ENCODE measurements around the gene ARNT2. TPM values are rescaled to one million over a fixed set of nuclear protein-coding genes. Genes with fewer than 3 reads are reported as not detected.

ARNT2 gene
- total RNA-seq, 2 experiments from 2014 or later: 0.34 TPM; not detected in 1

DNA sequence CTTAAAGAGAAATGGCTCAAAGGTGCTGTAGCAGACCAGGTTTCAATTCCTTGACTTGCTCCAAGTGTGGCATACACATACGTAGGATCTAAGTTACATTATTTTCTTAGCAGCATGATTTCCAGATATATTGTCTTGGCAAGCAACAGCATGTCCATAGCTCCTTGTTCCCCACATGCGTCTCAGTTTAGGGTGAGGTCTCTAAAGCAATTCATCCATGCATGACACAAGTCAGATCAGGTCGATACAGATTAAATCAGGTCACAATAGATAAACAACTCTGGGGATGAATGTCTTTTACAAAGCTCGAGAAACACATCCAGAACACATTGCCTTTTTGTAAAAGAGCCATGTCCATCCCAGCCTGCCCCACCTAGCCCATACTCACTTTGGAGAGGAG is 182.0 kb downstream of the ARNT2 start:
- ATAC-seq: no peak
- intact Hi-C loops (cut with micrococcal nuclease): no loop called here
- no peak overlapping the region for H3K27ac Mint-ChIP-seq
- no peak for TF ChIP-seq CTCF (IDR thresholded peaks at IDR 0.05)
- ChIA-PET CTCF (interaction anchor here (1.1 kb wide), 1 partner anchor 190 kb away, joined by 4 read pairs; no protein-coding TSS in a partner anchor), POLR2A (no interaction called here)
- H3K9me3 Mint-ChIP-seq: no peaks in the 10 kb centered on the region
- no peak overlapping the region for H3K4me3 Mint-ChIP-seq
- H3K36me3 Mint-ChIP-seq (ENCODE audit: low read depth): no peaks in the 10 kb centered on the region
- no peaks in the 10 kb centered on the region for H3K4me1 Mint-ChIP-seq (ENCODE audit: low read depth)
- DNase-seq: no peak
- H3K27me3 Mint-ChIP-seq: peaks cover 3% of the 10 kb centered on the region

- ATAC-seq: no peak
- POLR2A ChIA-PET: no interaction called here
- intact Hi-C loops (cut with micrococcal nuclease): no loop called here
These were observed 182.8 kb downstream of the ARNT2 start for GRCh38 chr15:80587007-80587406.

DNA sequence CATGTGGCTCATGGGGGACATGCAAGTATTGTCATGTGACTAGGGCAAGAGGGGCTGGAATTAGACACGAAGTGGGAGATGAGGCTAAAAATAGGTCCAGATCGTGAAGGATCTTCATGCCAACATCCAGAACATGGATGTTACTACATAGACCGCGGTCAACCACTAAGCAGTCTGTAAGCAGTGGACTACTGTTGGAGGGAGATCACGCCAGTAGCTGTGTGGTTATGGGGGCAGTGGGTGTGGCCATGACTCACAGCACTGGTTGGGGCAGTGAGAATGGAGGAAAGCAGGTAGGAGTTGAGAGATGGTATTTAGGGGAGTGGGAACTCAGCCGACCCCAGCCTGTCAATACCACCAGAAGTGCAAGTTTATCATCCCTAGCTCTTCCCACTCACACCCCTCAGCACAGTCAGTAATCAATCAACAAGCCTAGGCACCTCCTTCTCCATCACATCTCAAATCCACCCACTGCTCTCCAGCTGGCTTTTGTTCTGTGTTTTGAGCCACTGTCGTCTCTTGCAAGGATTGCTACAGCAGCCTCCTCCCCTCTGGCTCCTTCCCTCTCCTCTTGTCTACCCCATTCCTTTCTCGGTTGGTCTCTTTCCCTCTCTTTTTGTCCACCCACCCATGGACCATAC is 183.8 kb downstream of the ARNT2 start:
- TF ChIP-seq CTCF (IDR thresholded peaks at IDR 0.05): no peak
- no peak overlapping the region for H3K27ac Mint-ChIP-seq
- intact Hi-C loops (cut with micrococcal nuclease): no loop called here
- H3K4me1 Mint-ChIP-seq (ENCODE audit: low read depth): no peaks in the 10 kb centered on the region
- no peak for DNase-seq
- H3K4me3 Mint-ChIP-seq: no peak overlapping the region
- ChIA-PET CTCF (no interaction called here), POLR2A (no interaction called here)
- ATAC-seq: no peak
- H3K9me3 Mint-ChIP-seq: no peaks in the 10 kb centered on the region
- H3K27me3 Mint-ChIP-seq: peaks cover 3% of the 10 kb centered on the region
- no peaks in the 10 kb centered on the region for H3K36me3 Mint-ChIP-seq (ENCODE audit: low read depth)

More at GRCh38 chr15:80587007-80587406, 182.8 kb downstream of the ARNT2 start:
- Mint-ChIP-seq H3K27me3 (peaks cover 3% of the 10 kb centered on the region), H3K27ac (no peak overlapping the region), H3K4me3 (no peak overlapping the region), H3K4me1 (ENCODE audit: low read depth) (no peaks in the 10 kb centered on the region), H3K9me3 (no peaks in the 10 kb centered on the region), H3K36me3 (ENCODE audit: low read depth) (no peaks in the 10 kb centered on the region)
- CTCF ChIA-PET: no interaction called here
- no peak for DNase-seq
- TF ChIP-seq CTCF (IDR thresholded peaks at IDR 0.05): no peak

DNA sequence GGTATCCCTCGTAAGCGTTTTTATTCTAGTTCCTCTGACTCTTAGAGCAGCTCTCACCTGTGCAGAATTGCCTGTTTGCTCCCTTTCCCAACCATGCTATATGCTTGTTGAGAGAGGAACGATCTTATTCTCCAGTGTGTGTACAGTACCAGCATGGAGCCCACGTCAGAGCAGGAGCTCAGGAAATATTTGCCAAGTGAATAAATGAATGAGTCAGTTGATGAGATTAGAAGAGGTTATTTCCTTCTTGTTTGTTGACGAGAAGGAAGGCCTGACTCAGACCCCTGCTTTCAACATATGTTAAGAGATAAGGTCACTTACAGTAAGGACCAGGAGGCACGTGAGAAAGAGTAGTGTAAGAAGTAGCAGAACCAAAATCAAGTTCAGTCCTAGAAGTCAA is 184.6 kb downstream of the ARNT2 start:
- no peaks in the 10 kb centered on the region for H3K36me3 Mint-ChIP-seq (ENCODE audit: low read depth)
- H3K9me3 Mint-ChIP-seq: no peaks in the 10 kb centered on the region
- no peak for TF ChIP-seq CTCF (IDR thresholded peaks at IDR 0.05)
- H3K27ac Mint-ChIP-seq: no peak overlapping the region
- no peaks in the 10 kb centered on the region for H3K4me1 Mint-ChIP-seq (ENCODE audit: low read depth)
- ChIA-PET CTCF (no interaction called here), POLR2A (no interaction called here)
- no peak overlapping the region for H3K4me3 Mint-ChIP-seq
- intact Hi-C loops (cut with micrococcal nuclease): no loop called here
- H3K27me3 Mint-ChIP-seq: peaks cover 1% of the 10 kb centered on the region
- ATAC-seq (no peak), DNase-seq (no peak)

- ChIA-PET POLR2A (no interaction called here), CTCF (no interaction called here)
- TF ChIP-seq CTCF (IDR thresholded peaks at IDR 0.05): no peak
- Mint-ChIP-seq H3K27ac (no peak overlapping the region), H3K36me3 (ENCODE audit: low read depth) (no peaks in the 10 kb centered on the region), H3K4me3 (no peak overlapping the region), H3K9me3 (no peaks in the 10 kb centered on the region), H3K4me1 (ENCODE audit: low read depth) (no peaks in the 10 kb centered on the region), H3K27me3 (no peaks in the 10 kb centered on the region)
- intact Hi-C loops (cut with micrococcal nuclease): no loop called here
- no peak for ATAC-seq
- no peak for DNase-seq
These were observed 186.7 kb downstream of the ARNT2 start for GRCh38 chr15:80590761-80591355.

Measured in activated CD8-positive, alpha-beta T cell treated with anti-CD3 and anti-CD28 coated beads for 36 hours (primary cell).